ENCODE data around the gene CXXC5. TPM values are rescaled to one million over a fixed set of nuclear protein-coding genes. Genes with fewer than 3 reads are reported as not detected.
A peak's percentile ranks its signal among the peaks of the same experiment; 100 is the strongest.
"Not testable (repeated sequence)": the region's sequence is repeated elsewhere in the genome, so short reads cannot be mapped to it uniquely, and the experiment has no call there.

The CXXC5 gene
- total RNA-seq (10 to 100 TPM in 2 of 7 donors, 1 to 10 TPM in 5; 4.4 to 35.7 (median 8.7) TPM), polyA plus RNA-seq (10 to 100 TPM in 1 of 2 donors, 1 to 10 TPM in 1; 7.0 to 28.2 TPM)
- long read RNA-seq, donor 1, transcript CXXC5-211 (3 exons, 1,892 nt): major isoform, 8 of 16 reads
- long read RNA-seq, donor 1, partial matches to known transcripts: 3 of 16 reads
- long read RNA-seq, donor 1, other reads (novel, unspliced or antisense): 3 of 16 reads
- long read RNA-seq, donor 2, transcript CXXC5-201 (3 exons, 2,658 nt): major isoform, 12 of 21 reads
- long read RNA-seq, donor 2, transcript CXXC5-211 (3 exons, 1,892 nt): minor isoform, 8 of 21 reads
- long read RNA-seq, donor 2, partial matches to known transcripts: 0 of 21 reads
- long read RNA-seq, donor 2, other reads (novel, unspliced or antisense): 0 of 21 reads
- long read RNA-seq, donor 3, transcript CXXC5-211 (3 exons, 1,892 nt): minor isoform, 10 of 46 reads
- long read RNA-seq, donor 3, transcript CXXC5-201 (3 exons, 2,658 nt): major isoform, 29 of 46 reads
- long read RNA-seq, donor 3, partial matches to known transcripts: 1 of 46 reads
- long read RNA-seq, donor 3, other reads (novel, unspliced or antisense): 6 of 46 reads

- Histone ChIP-seq H3K36me3 (no peaks in the 10 kb centered on the region), H3K27me3 (peaks cover 2% of the 10 kb centered on the region), H3K27ac (peak within 1 kb of the TSS in 1 of 2 donors; percentile 38), H3K4me3 (peak within 1 kb of the TSS; percentile 49), H3K4me1 (ENCODE audit: insufficient read depth) (peaks cover 12% of the 10 kb centered on the region), H3K9me3 (no peaks in the 10 kb centered on the region)
- WGBS, 3 donors: 1% methylated on average over 58 to 106 of the region's 106 CpGs
- intact Hi-C loops (cut with DNase I): loop anchor here in 1 of 4 donors (5.0 kb wide), 1 partner anchor 44 kb away; no protein-coding TSS in a partner anchor
- DNase-seq: peak; percentile 49 to 80 (median 75)
- no peak for TF ChIP-seq CTCF (IDR thresholded peaks at IDR 0.05)
- peak; percentile 12 for TF ChIP-seq POLR2A (IDR thresholded peaks at IDR 0.05)
- no peak for TF ChIP-seq EP300 (IDR thresholded peaks at IDR 0.05)
These were observed at the start of gene CXXC5 for GRCh38 chr5:139648205-139649081. Gene CXXC5, plus strand, starts transcription at chr5:139648349. Its CDS starts 32,175 bp downstream, at chr5:139680524.

- intact Hi-C loops (cut with DNase I); H3K9me3 ChIP-seq; H3K27me3 ChIP-seq; H3K36me3 ChIP-seq; H3K4me1 ChIP-seq (ENCODE audit: insufficient read depth); H3K27ac ChIP-seq; H3K4me3 ChIP-seq: not testable (repeated sequence)
- peak in 1 of 5 donors; percentile 6 for DNase-seq
- WGBS, 3 donors: 98% methylated on average over 5 of the region's 5 CpGs
These were observed 49.6 kb upstream of the CXXC5 start for GRCh38 chr5:139598601-139598965.

GRCh38 chr5:139600336-139600949 lies 47.7 kb upstream of the CXXC5 start:
- no peak for DNase-seq
- WGBS, 3 donors: 89 to 93% (median 91%) methylated on average over 7 of the region's 7 CpGs
- TF ChIP-seq CTCF (IDR thresholded peaks at IDR 0.05): no peak
- no peak for TF ChIP-seq EP300 (IDR thresholded peaks at IDR 0.05)
- no peak for TF ChIP-seq POLR2A (IDR thresholded peaks at IDR 0.05)
- H3K36me3 ChIP-seq: no peaks in the 10 kb centered on the region
- no peak overlapping the region for H3K4me3 ChIP-seq
- intact Hi-C loops (cut with DNase I): no loop called here
- no peaks in the 10 kb centered on the region for H3K27me3 ChIP-seq
- peaks cover 2% of the 10 kb centered on the region for H3K4me1 ChIP-seq (ENCODE audit: insufficient read depth)
- no peak overlapping the region for H3K27ac ChIP-seq
- H3K9me3 ChIP-seq: no peaks in the 10 kb centered on the region

GRCh38 chr5:139601429-139601828 lies 46.7 kb upstream of the CXXC5 start:
- no peak overlapping the region for H3K4me3 ChIP-seq
- TF ChIP-seq EP300 (IDR thresholded peaks at IDR 0.05) (no peak), POLR2A (IDR thresholded peaks at IDR 0.05) (no peak), CTCF (IDR thresholded peaks at IDR 0.05) (no peak)
- H3K27me3 ChIP-seq: no peaks in the 10 kb centered on the region
- peak in 1 of 5 donors; percentile 26 for DNase-seq
- 90 to 91% (median 90%) methylated on average over 12 of the region's 12 CpGs for WGBS, 3 donors
- H3K27ac ChIP-seq: no peak overlapping the region
- H3K36me3 ChIP-seq: no peaks in the 10 kb centered on the region
- H3K4me1 ChIP-seq (ENCODE audit: insufficient read depth): peaks cover 2% of the 10 kb centered on the region
- no peaks in the 10 kb centered on the region for H3K9me3 ChIP-seq
- intact Hi-C loops (cut with DNase I): no loop called here

- peak in 1 of 5 donors; percentile 13 for DNase-seq
- H3K4me3 ChIP-seq; H3K4me1 ChIP-seq (ENCODE audit: insufficient read depth); H3K36me3 ChIP-seq; H3K27me3 ChIP-seq; intact Hi-C loops (cut with DNase I); H3K27ac ChIP-seq; H3K9me3 ChIP-seq: not testable (repeated sequence)
- WGBS, 3 donors: 83 to 90% (median 87%) methylated on average over 9 of the region's 9 CpGs
These were observed 46.2 kb upstream of the CXXC5 start for GRCh38 chr5:139601948-139602347.
